Caco-2 (cell line): ENCODE results near the gene NDUFA13. TPM values are rescaled to one million over a fixed set of nuclear protein-coding genes. Genes with fewer than 3 reads are reported as not detected.

Experiments
- BruUV-seq: library from RNA; stranded (reverse); fragments of 400-500 nt; replicated peaks from 2 replicates; lab custom pipeline; 2021; lab: Mats Ljungman, UMichigan
- CTCF ChIA-PET: fragments of 300-600 bp; sonication (Branson Sonifier 250); formaldehyde crosslinking; loops from one replicate; lab custom pipeline; 2022; ENCODE audit warnings: antibody characterized with exemption; lab: Charles Lee
- POLR2A ChIA-PET: fragments of 300-600 bp; sonication (Branson Sonifier 250); formaldehyde crosslinking; loops from one replicate; lab custom pipeline; 2022; ENCODE audit warnings: antibody characterized with exemption; lab: Charles Lee
- DNase-seq, 2 experiments: peaks; one replicate each; pipeline versions ENCODE4 v3.0.0 to v3.0.0-alpha.2; 2020 to 2022
- H3K27me3 ChIP-seq: replicated peaks from 2 replicates; pipeline ENCODE4 v1.6.0; 2011; ENCODE audit warnings: low read length; ENCODE audit not compliant: control insufficient read depth, insufficient read depth
- H3K36me3 ChIP-seq: 2 replicates; pipeline ENCODE4 v1.5.1; 2011; ENCODE audit warnings: low read length; ENCODE audit not compliant: control insufficient read depth, insufficient read depth
- H3K4me1 ChIP-seq: fragments of 250-450 bp; sonication (Bioruptor Pico); 2 replicates; pipeline ENCODE4 v1.5.1; 2020; ENCODE audit warnings: mild to moderate bottlenecking
- H3K4me3 ChIP-seq: 2 replicates; pipeline ENCODE4 v1.5.1; 2011; ENCODE audit warnings: low read depth, mild to moderate bottlenecking, control low read depth, low read length
- H3K9me3 ChIP-seq: fragments of 250-450 bp; sonication (Bioruptor Pico); 2 replicates; pipeline ENCODE4 v1.5.1; 2020; ENCODE audit warnings: mild to moderate bottlenecking, moderate library complexity
- H3K27ac Mint-ChIP-seq: one replicate; pipeline ENCODE4 v1.8.0; 2022; ENCODE audit warnings: mixed read lengths; ENCODE audit not compliant: unreplicated experiment
- H3K27me3 Mint-ChIP-seq: one replicate; pipeline ENCODE4 v1.8.0; 2022; ENCODE audit warnings: mixed read lengths; ENCODE audit not compliant: insufficient read depth, unreplicated experiment
- H3K36me3 Mint-ChIP-seq: one replicate; pipeline ENCODE4 v1.8.0; 2022; ENCODE audit warnings: mild to moderate bottlenecking, mixed read lengths; ENCODE audit not compliant: insufficient read depth, unreplicated experiment
- H3K4me1 Mint-ChIP-seq: one replicate; pipeline ENCODE4 v1.8.0; 2022; ENCODE audit warnings: low read depth, mixed read lengths; ENCODE audit not compliant: unreplicated experiment
- H3K4me3 Mint-ChIP-seq: one replicate; pipeline ENCODE4 v1.8.0; 2022; ENCODE audit warnings: mild to moderate bottlenecking, moderate library complexity, mixed read lengths; ENCODE audit not compliant: unreplicated experiment
- H3K9me3 Mint-ChIP-seq: one replicate; pipeline ENCODE4 v1.8.0; 2022; ENCODE audit warnings: mixed read lengths; ENCODE audit not compliant: unreplicated experiment
- CTCF ChIP-seq, 2 experiments: fragments of 200-600 bp in 1 of 2; IDR thresholded peaks; 1 replicate in 1 of 2; 2 replicates in 1 of 2; pipeline versions ENCODE4 v1.5.1 to v1.8.0; 2011 to 2022; ENCODE audit warnings: antibody characterized with exemption in 1 of 2, control low read depth in 1 of 2, inconsistent platforms in 1 of 2, low read depth in 1 of 2, low read length in 1 of 2, mild to moderate bottlenecking in 1 of 2, moderate library complexity in 1 of 2; ENCODE audit not compliant: insufficient read depth in 1 of 2, severe bottlenecking in 1 of 2, unreplicated experiment in 1 of 2
- intact Hi-C: fragments of 100-400 bp; cut with micrococcal nuclease; formaldehyde crosslinking; loops from one replicate; pipeline ENCODE4 v1.10.0; 2022; ENCODE audit not compliant: unreplicated experiment
- total RNA-seq: library from RNA; stranded (reverse); gene quantifications from 2 replicates; pipeline ENCODE4 v1.2.3, GENCODE V29; 2022

Gene NDUFA13
- total RNA-seq, 1 experiment from 2014 or later: 355 TPM

GRCh38 chr19:19533841-19534240, 17.8 kb downstream of the NDUFA13 start:
- Mint-ChIP-seq H3K9me3 (no peaks in the 10 kb centered on the region), H3K4me1 (peaks cover 14% of the 10 kb centered on the region), H3K27ac (peak overlapping the region; percentile 22), H3K4me3 (no peak overlapping the region), H3K27me3 (no peaks in the 10 kb centered on the region), H3K36me3 (peaks cover 40% of the 10 kb centered on the region)
- no TSS peak for BruUV-seq
- no peak for TF ChIP-seq CTCF (IDR thresholded peaks at IDR 0.05; ENCODE audit: insufficient read depth in 1 of 2, low read depth in 1 of 2, low read length in 1 of 2, severe bottlenecking in 1 of 2, unreplicated experiment in 1 of 2)
- POLR2A ChIA-PET: no interaction called here
- Histone ChIP-seq H3K4me3 (no peak overlapping the region), H3K36me3 (no peaks in the 10 kb centered on the region), H3K27me3 (no peaks in the 10 kb centered on the region), H3K4me1 (no peaks in the 10 kb centered on the region), H3K9me3 (no peaks in the 10 kb centered on the region)
- CTCF ChIA-PET: interaction anchor here (2.3 kb wide), 1 partner anchor 20 kb away, joined by 12 read pairs; no protein-coding TSS in a partner anchor
- intact Hi-C loops: loop anchor here (2.0 to 5.0 kb wide), 2 partner anchors 19 to 93 kb away; partner anchors contain the start of gene LPAR2
- DNase-seq: no peak

- H3K9me3 ChIP-seq: no peaks in the 10 kb centered on the region
- H3K4me3 ChIP-seq: no peak overlapping the region
- no TSS peak for BruUV-seq
- POLR2A ChIA-PET: no interaction called here
- Mint-ChIP-seq H3K27ac (peak overlapping the region; percentile 22), H3K4me1 (peaks cover 16% of the 10 kb centered on the region), H3K27me3 (no peaks in the 10 kb centered on the region), H3K36me3 (peaks cover 31% of the 10 kb centered on the region), H3K4me3 (no peak overlapping the region), H3K9me3 (no peaks in the 10 kb centered on the region)
- no peak for TF ChIP-seq CTCF (IDR thresholded peaks at IDR 0.05; ENCODE audit: insufficient read depth in 1 of 2, low read depth in 1 of 2, low read length in 1 of 2, severe bottlenecking in 1 of 2, unreplicated experiment in 1 of 2)
- no peaks in the 10 kb centered on the region for H3K27me3 ChIP-seq
- no peaks in the 10 kb centered on the region for H3K36me3 ChIP-seq
- CTCF ChIA-PET: no interaction called here
- H3K4me1 ChIP-seq: no peaks in the 10 kb centered on the region
- no peak for DNase-seq
- intact Hi-C loops: loop anchor here (5.0 kb wide), 1 partner anchor 93 kb away; the partner anchor contains the start of gene LPAR2
These were observed 18.7 kb downstream of the NDUFA13 start for GRCh38 chr19:19534556-19535265.

DNA sequence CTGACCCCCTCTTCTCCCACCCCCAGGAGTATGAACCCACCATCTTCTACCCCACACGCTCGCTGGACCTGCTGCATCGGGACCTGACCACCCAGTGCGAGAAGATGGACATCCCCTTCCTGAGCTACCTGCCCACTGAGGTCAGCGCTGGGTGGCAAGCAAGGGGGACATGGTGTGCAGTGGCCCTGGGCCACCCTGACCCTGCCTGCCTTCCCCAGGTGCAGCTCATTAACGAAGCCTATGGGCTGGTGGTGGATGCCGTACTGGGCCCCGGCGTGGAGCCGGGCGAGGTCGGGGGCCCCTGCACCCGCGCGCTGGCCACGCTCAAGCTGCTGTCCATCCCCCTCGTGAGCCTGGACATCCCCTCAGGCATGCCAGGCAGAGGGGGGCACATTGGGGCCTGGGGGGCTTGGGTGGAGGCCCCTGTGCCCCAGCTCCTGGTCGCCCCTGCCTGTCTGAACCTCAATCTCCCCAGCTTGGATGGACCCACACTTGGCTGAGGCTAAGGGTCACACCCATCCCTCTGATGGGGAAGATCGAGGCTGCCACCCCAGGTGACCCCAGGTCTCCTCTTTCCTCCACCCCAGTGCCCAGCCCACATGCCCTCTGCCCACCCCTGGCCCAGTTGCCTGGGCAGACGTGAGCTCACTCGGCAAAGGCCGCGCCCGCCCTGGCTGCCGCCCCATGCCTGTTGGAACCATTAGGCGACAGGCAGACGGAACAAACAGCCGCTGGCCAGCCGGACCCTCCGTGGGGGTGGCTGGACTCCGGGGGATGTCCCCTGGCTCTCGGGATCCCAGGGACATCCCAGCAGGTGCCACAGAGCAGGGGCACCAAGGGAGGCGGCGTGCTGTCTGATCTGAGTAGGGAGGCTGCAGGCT, 19.5 kb downstream of the NDUFA13 start:
- ChIA-PET POLR2A (interaction anchor here (0.6 kb wide), 1 partner anchor 115 kb away, joined by 3 read pairs; no protein-coding TSS in a partner anchor), CTCF (no interaction called here)
- Histone ChIP-seq H3K4me3 (no peak overlapping the region), H3K9me3 (no peaks in the 10 kb centered on the region), H3K36me3 (no peaks in the 10 kb centered on the region), H3K27me3 (no peaks in the 10 kb centered on the region), H3K4me1 (no peaks in the 10 kb centered on the region)
- Mint-ChIP-seq H3K27me3 (no peaks in the 10 kb centered on the region), H3K36me3 (peaks cover 28% of the 10 kb centered on the region), H3K27ac (no peak overlapping the region), H3K4me1 (peaks cover 16% of the 10 kb centered on the region), H3K4me3 (no peak overlapping the region), H3K9me3 (no peaks in the 10 kb centered on the region)
- no peak for DNase-seq
- intact Hi-C loops: no loop called here
- no TSS peak for BruUV-seq
- no peak for TF ChIP-seq CTCF (IDR thresholded peaks at IDR 0.05; ENCODE audit: insufficient read depth in 1 of 2, low read depth in 1 of 2, low read length in 1 of 2, severe bottlenecking in 1 of 2, unreplicated experiment in 1 of 2)
